ENCODE data around the gene KCNK16. TPM values are rescaled to one million over a fixed set of nuclear protein-coding genes. Genes with fewer than 3 reads are reported as not detected.

KCNK16 gene
- total RNA-seq, 4 donors from 2014 or later = not detected

GRCh38 chr6:39335780-39336545 lies 13.5 kb upstream of the KCNK16 start:
- intact Hi-C loops (cut with DNase I; ENCODE audit: low total_unique reads) = no loop called here
- no peak overlapping the region for H3K4me3 ChIP-seq
- H3K27ac ChIP-seq = no peak overlapping the region
- no peaks in the 10 kb centered on the region for H3K27me3 ChIP-seq
- H3K36me3 ChIP-seq = no peaks in the 10 kb centered on the region
- DNase-seq = no peak
- TF ChIP-seq POLR2A (IDR thresholded peaks at IDR 0.05) = no peak
- TF ChIP-seq CTCF (IDR thresholded peaks at IDR 0.05) = no peak
- H3K4me1 ChIP-seq = no peaks in the 10 kb centered on the region
- H3K9me3 ChIP-seq = no peaks in the 10 kb centered on the region

GRCh38 chr6:39333644-39334438 lies 11.3 kb upstream of the KCNK16 start:
- Histone ChIP-seq H3K36me3 (no peaks in the 10 kb centered on the region), H3K27me3 (no peaks in the 10 kb centered on the region), H3K4me3 (no peak overlapping the region), H3K27ac (no peak overlapping the region), H3K9me3 (no peaks in the 10 kb centered on the region), H3K4me1 (no peaks in the 10 kb centered on the region)
- TF ChIP-seq CTCF (IDR thresholded peaks at IDR 0.05) (no peak), POLR2A (IDR thresholded peaks at IDR 0.05) (no peak)
- intact Hi-C loops (cut with DNase I; ENCODE audit: low total_unique reads) = no loop called here
- DNase-seq = no peak

GRCh38 chr6:39330476-39330875 lies 8.0 kb upstream of the KCNK16 start:
- no peak for TF ChIP-seq CTCF (IDR thresholded peaks at IDR 0.05)
- Histone ChIP-seq H3K4me1 (no peaks in the 10 kb centered on the region), H3K27ac (no peak overlapping the region), H3K36me3 (no peaks in the 10 kb centered on the region), H3K9me3 (no peaks in the 10 kb centered on the region), H3K27me3 (no peaks in the 10 kb centered on the region), H3K4me3 (no peak overlapping the region)
- intact Hi-C loops (cut with DNase I; ENCODE audit: low total_unique reads) = no loop called here
- DNase-seq = no peak

GRCh38 chr6:39330057-39330456 lies 7.6 kb upstream of the KCNK16 start:
- H3K27ac ChIP-seq = no peak overlapping the region
- no peak overlapping the region for H3K4me3 ChIP-seq
- DNase-seq = no peak
- H3K27me3 ChIP-seq = no peaks in the 10 kb centered on the region
- no peaks in the 10 kb centered on the region for H3K36me3 ChIP-seq
- intact Hi-C loops (cut with DNase I; ENCODE audit: low total_unique reads) = no loop called here
- TF ChIP-seq CTCF (IDR thresholded peaks at IDR 0.05) (no peak), POLR2A (IDR thresholded peaks at IDR 0.05) (no peak)
- H3K4me1 ChIP-seq = no peaks in the 10 kb centered on the region
- no peaks in the 10 kb centered on the region for H3K9me3 ChIP-seq

GRCh38 chr6:39328066-39328465 lies 5.6 kb upstream of the KCNK16 start:
- DNase-seq = no peak
- H3K36me3 ChIP-seq = no peaks in the 10 kb centered on the region
- intact Hi-C loops (cut with DNase I; ENCODE audit: low total_unique reads) = no loop called here
- no peak overlapping the region for H3K4me3 ChIP-seq
- no peak overlapping the region for H3K27ac ChIP-seq
- no peaks in the 10 kb centered on the region for H3K27me3 ChIP-seq
- TF ChIP-seq POLR2A (IDR thresholded peaks at IDR 0.05) (no peak), CTCF (IDR thresholded peaks at IDR 0.05) (no peak)
- no peaks in the 10 kb centered on the region for H3K9me3 ChIP-seq
- H3K4me1 ChIP-seq = no peaks in the 10 kb centered on the region
